GM21825 (cell line): Measurements from ENCODE around the gene GSDMA.
"Not testable (repeated sequence)": the region's sequence is repeated elsewhere in the genome, so short reads cannot be mapped to it uniquely, and the experiment has no call there.

Experiments used
- ATAC-seq: cut with Tn5 transposase; IDR thresholded peaks from one replicate; pipeline ENCODE4 v1.9.1; 2021; ENCODE audit warnings: mild to moderate bottlenecking, moderate library complexity; ENCODE audit not compliant: unreplicated experiment

GSDMA gene

GRCh38 chr17:39928858-39929645 lies 33.8 kb upstream of the GSDMA start:
- no peak for ATAC-seq

GRCh38 chr17:39929646-39930407 lies 33.0 kb upstream of the GSDMA start:
- ATAC-seq: no peak

GRCh38 chr17:39933912-39934311 lies 28.9 kb upstream of the GSDMA start:
- no peak for ATAC-seq

GRCh38 chr17:39934324-39934723 lies 28.5 kb upstream of the GSDMA start:
- ATAC-seq: no peak

GRCh38 chr17:39935909-39936308 lies 26.9 kb upstream of the GSDMA start:
- no peak for ATAC-seq

GRCh38 chr17:39937447-39937846 lies 25.4 kb upstream of the GSDMA start:
- ATAC-seq: no peak

GRCh38 chr17:39938140-39938869 lies 24.5 kb upstream of the GSDMA start:
- ATAC-seq: no peak

GRCh38 chr17:39939106-39939505 lies 23.7 kb upstream of the GSDMA start:
- ATAC-seq: no peak

- peak; percentile 52 for ATAC-seq
Observed at GRCh38 chr17:39939588-39940419, 23.0 kb upstream of the GSDMA start.

- ATAC-seq: no peak
Observed at GRCh38 chr17:39943702-39944392, 19.0 kb upstream of the GSDMA start.

- no peak for ATAC-seq
Observed at GRCh38 chr17:39944393-39944711, 18.5 kb upstream of the GSDMA start.

GRCh38 chr17:39946551-39947330 lies 16.1 kb upstream of the GSDMA start:
- no peak for ATAC-seq

- not testable (repeated sequence) for ATAC-seq
Observed at GRCh38 chr17:39948489-39948828, 14.3 kb upstream of the GSDMA start.

- no peak for ATAC-seq
Observed at GRCh38 chr17:39949028-39949427, 13.8 kb upstream of the GSDMA start.

GRCh38 chr17:39950871-39951348 lies 11.9 kb upstream of the GSDMA start:
- ATAC-seq: no peak

- no peak for ATAC-seq
Observed at GRCh38 chr17:39951924-39952679, 10.7 kb upstream of the GSDMA start.

- peak; percentile 61 for ATAC-seq
Observed at GRCh38 chr17:39952680-39953470, 9.9 kb upstream of the GSDMA start.

- ATAC-seq: no peak
Observed at GRCh38 chr17:39953471-39953888, 9.3 kb upstream of the GSDMA start.
